SK-N-MC (cell line): ENCODE data around the gene TTN.

Source experiments
- EZH2 ChIP-seq: fragments of 200-600 bp; sonication (generic); IDR thresholded peaks from one replicate; pipeline ENCODE4 v1.6.1; 2017; ENCODE audit warnings: antibody characterized with exemption
- FOXP2 ChIP-seq: optimal IDR thresholded peaks from 2 replicates; pipeline ENCODE3; 2011; ENCODE audit warnings: mild to moderate bottlenecking, moderate library complexity; ENCODE audit not compliant: insufficient read depth; ENCODE audit errors: extremely low read length, control extremely low read depth
- POLR2AphosphoS5 ChIP-seq: IDR thresholded peaks from 2 replicates; pipeline ENCODE4 v1.6.1; 2012; ENCODE audit warnings: mild to moderate bottlenecking, low read depth, low read length, borderline replicate concordance

GRCh38 chr2:178478439-178479274 lies 328.6 kb downstream of the TTN start, which contains the start of gene FKBP7:
- TF ChIP-seq POLR2AphosphoS5 (peak; percentile 91), EZH2 (no peak), FOXP2 (no peak)
